Measurements from ENCODE around the gene TMOD2.
"Not testable (repeated sequence)": the region's sequence is repeated elsewhere in the genome, so short reads cannot be mapped to it uniquely, and the experiment has no call there.

The TMOD2 gene

GRCh38 chr15:51775967-51776816, 24.8 kb downstream of the TMOD2 start:
- no peak for DNase-seq

- peak; percentile 26 for DNase-seq
These were observed 25.7 kb downstream of the TMOD2 start for GRCh38 chr15:51776952-51777569.

- DNase-seq, result no peak
These were observed 29.2 kb downstream of the TMOD2 start for GRCh38 chr15:51780636-51781035.

GRCh38 chr15:51781506-51781905, 30.1 kb downstream of the TMOD2 start:
- no peak for DNase-seq

- DNase-seq, result no peak
These were observed 31.0 kb downstream of the TMOD2 start for GRCh38 chr15:51782357-51782896.

GRCh38 chr15:51783967-51784366, 32.6 kb downstream of the TMOD2 start:
- DNase-seq, result no peak

GRCh38 chr15:51787130-51787529, 35.7 kb downstream of the TMOD2 start:
- DNase-seq, result not testable (repeated sequence)

- DNase-seq, result not testable (repeated sequence)
These were observed 41.1 kb downstream of the TMOD2 start for GRCh38 chr15:51792474-51792873.

- DNase-seq, result no peak
These were observed 42.3 kb downstream of the TMOD2 start for GRCh38 chr15:51793521-51794305.

GRCh38 chr15:51796847-51797401, 45.5 kb downstream of the TMOD2 start:
- peak; percentile 23 for DNase-seq

- DNase-seq, result no peak
These were observed 46.9 kb downstream of the TMOD2 start for GRCh38 chr15:51798281-51798680.

- no peak for DNase-seq
These were observed 48.2 kb downstream of the TMOD2 start for GRCh38 chr15:51799282-51800252.

GRCh38 chr15:51801391-51801835, 50.0 kb downstream of the TMOD2 start:
- no peak for DNase-seq

GRCh38 chr15:51802593-51802992, 51.2 kb downstream of the TMOD2 start:
- DNase-seq, result no peak

GRCh38 chr15:51803965-51804364, 52.6 kb downstream of the TMOD2 start:
- DNase-seq, result no peak

- DNase-seq, result no peak
These were observed 54.7 kb downstream of the TMOD2 start for GRCh38 chr15:51806123-51806522.

- no peak for DNase-seq
These were observed 58.1 kb downstream of the TMOD2 start for GRCh38 chr15:51809457-51809856.

- DNase-seq, result no peak
These were observed 61.2 kb downstream of the TMOD2 start for GRCh38 chr15:51812598-51812997.

- no peak for DNase-seq
These were observed 63.2 kb downstream of the TMOD2 start for GRCh38 chr15:51814606-51815005.

- no peak for DNase-seq
These were observed 65.2 kb downstream of the TMOD2 start for GRCh38 chr15:51816611-51817010.

GRCh38 chr15:51818150-51818549, 66.8 kb downstream of the TMOD2 start:
- no peak for DNase-seq

GRCh38 chr15:51825698-51826097, 74.3 kb downstream of the TMOD2 start:
- DNase-seq, result no peak
